SKM-1 (cell line): Measurements from ENCODE around the gene DACH1.
"Not testable (repeated sequence)": the region's sequence is repeated elsewhere in the genome, so short reads cannot be mapped to it uniquely, and the experiment has no call there.

Experiments
- DNase-seq: peaks from one replicate; lab custom pipeline; 2025; ENCODE audit not compliant: unreplicated experiment; lab: John Stamatoyannopoulos, UW

Gene DACH1

DNA sequence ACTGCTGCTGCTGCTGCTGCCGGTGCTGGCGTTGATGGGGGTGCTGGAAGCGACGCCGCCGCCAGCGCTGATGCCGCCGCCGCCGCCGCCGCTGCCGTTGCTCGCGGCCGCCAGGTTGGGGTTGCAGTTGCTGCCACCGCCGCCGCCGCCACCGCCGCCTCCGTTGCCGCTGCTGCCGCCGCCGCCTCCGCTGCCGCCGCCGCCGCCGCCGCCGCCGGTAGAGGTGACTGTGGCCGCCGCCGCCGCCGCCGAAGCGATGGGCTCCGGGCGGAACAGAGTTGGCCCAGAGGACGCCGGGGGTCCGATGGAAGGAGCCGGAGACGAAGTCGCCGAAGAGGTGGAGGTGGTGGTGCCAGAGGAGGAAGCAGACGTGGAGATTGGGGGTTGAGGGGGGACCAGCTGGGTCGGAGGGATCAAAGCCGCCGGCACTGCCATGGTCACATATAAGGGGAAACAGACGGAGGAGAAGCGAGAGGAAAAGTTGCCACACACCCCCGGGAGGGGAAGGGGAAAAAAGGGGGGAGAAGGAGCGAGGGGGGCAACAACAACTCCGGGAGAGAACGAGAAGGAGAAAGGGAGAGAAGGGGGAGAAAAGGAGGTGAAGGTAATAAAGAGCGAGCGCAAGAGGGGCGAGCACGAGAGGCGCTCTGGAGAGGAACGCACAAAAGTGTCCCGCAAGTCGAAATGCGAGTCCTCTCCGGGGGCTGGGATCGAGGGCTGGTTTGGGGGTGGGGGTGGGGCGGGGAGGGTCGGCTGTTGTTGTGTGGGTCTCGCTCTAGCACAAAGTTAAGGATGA lies 471 bp downstream of the DACH1 start:
- no peak for DNase-seq

DNA sequence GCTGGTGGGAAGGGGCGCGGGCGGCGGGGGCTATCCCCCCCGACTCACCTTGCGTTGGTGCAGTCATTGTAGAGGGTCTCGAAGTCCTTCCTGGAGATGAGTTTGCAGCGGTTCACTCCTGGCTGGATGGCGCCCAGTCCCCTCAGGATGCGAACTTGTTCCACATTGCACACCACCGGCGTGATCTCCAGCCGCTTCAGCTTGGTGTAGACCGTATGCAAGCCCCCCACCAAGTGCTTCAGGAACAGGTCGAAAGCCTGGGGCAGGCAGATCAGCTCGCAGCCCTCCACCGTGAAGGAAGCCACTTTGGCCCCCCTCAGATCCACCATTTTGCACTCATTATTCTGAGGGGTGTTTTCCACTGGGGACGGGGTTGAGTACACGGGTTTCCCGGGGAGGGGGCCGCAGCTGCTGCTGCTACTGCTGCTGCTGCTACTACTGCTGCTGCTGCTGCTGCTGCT lies 1.1 kb downstream of the DACH1 start:
- no peak for DNase-seq

DNA sequence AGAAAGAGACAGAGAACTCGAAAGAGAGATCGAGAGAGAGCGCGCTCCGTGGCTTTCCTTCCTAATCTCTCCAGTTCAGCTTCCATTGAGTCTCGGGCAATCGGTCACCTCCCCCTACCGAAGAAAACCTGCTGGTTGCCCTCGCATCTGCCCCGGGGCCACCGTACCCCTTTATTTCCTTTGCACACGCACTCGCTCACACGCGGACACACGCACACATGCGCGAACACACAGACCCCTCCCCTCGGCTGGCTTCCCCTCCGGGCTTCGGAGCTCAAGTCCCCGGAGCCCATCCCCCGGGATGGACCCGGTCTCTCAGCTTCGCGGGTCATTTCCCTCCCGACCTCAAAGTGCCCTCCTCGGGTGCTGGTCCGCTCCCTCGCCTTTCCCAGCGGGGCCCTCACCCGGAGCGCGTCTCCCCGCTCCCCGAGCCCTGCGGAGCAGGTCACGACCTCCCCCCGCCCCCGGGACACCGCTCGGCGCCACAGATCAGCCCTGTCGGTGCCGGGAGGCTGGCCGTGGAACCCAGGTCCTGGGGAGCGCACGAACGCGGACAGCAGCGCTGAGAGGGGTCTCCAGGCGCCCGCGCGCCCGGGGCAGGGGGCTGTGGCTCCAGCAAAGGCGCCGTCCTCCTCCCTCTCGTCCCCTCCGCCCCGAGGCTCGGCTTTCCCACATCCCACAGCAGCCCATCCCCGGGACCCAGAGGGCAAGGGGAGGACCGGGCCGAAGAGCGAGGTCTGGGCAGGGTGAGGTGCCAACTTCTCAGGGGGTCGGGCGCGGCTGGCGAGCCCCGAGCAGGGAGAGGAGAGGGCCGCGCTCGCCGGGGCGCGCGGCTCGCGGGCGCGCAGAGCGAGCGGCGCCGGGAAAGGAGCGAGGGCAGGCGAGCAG lies 1.8 kb downstream of the DACH1 start:
- DNase-seq, result no peak

DNA sequence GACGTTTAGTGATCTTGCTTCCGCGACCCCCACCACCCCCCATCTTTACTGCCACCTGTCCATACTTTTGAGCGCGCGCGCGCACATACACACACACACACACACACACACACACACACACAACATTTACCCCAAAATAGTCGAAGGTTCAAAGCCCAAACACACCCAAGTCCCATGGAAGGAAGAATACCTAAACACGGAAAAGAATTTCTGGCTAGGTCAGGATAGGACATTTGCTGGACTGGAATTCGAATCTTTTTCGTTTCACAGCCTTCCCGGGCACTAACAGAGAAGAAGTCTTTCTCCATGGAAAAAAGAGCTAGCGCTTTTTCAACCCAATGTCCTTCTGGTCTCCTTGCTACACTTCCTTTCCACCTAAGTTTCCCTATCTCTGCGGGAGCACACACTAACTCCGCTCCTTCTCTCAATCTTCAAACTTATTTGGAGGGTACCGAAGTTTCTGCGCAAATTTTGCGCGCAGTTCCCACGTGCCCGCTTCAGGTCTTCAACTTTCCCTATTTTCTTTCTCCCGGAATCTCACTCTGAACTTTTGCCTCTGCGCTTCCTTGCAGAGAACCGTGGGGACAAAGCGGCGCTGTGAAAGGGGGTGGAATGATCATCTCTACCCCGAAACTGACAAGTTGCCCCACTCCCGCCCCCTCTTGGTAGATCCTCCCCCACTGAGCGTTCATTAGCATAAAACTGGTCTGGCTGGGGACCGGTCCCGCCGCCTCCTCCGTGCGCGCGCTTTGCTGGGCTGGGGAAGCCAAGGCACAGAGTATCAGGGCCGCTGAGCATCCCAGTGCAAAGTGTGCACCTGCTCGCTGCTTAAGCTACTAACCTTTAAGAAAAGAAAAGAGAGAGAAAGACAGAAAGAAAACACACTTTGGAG lies 2.7 kb downstream of the DACH1 start:
- DNase-seq, result no peak

DNA sequence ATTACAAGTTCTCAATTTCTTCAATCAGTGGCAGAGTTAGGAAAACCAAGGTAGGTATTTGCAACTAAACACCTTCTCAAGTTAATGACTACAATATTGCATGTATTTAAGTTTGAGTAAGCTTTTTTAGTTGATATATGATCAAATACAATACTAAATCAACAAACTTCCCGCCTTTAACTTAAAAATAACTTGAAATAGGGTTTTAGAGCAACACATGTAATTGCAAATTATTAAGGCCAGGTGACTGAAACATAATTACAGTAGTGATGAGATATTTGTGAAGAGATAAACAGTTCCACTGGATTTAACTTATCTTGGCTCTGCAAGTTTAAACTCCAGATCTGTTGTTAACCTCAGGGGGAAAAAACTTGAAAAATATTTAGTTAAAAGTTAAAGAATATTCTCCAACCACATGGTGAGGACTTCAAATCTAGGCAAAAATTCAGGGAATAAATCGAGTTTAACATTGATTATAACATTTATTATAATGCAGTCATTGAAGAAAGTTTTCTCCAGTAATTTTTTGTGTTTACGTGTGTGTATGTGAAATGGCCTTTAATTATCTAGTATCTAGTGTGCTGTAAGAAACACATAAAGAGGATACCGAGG lies 3.6 kb downstream of the DACH1 start:
- no peak for DNase-seq

DNA sequence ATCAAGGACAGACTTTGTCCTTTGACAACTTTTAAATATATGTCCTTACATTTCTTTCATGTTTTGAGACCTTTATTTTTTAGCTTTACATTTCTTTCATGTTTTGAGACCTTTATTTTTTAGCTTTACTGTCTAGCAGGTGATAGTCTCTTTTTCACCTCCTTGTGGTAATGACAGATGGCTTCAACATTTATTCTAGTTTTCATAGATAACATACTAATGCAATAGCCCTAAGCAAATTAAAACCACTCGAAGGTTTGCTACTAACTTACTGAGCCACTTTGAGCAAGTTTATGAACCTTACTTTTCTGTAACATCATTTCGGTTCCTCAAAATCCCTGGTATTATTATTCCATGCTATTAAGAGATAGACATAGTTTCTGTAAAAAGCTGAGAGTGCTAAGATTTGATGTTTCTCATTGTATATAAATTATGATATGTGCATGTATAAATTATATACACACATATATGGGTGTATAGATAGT lies 4.5 kb downstream of the DACH1 start:
- DNase-seq, result no peak

DNA sequence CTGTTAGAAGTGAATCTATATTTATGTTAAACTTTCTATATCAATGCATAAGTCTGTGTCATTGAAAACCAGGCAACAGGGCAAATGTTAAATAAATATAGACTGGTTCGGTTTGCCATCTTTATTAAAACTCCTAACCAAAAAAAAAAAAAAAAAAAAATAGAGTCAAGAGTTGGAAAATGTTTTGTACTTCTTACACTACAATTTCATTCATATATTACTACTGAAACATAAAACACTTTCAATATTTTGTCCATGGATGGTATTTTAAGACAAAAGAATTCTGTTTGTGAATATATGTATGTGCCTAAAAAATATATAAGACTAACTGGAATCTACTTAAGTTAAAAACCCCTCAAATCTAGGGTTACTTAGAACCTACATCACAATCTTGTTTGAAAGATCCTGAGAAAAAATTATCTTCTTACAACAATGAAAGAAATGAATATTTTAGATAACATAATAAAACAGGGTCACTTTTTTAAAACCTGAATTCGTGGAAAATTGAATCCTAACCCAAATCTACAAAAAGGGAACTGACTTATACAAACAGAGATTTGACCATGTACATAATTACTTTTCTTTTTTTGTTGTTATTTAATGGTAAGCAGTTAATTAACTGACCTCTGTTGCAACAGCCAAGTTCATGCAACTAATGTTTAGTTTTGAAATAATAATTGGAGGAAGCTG lies 5.1 kb downstream of the DACH1 start:
- no peak for DNase-seq

DNA sequence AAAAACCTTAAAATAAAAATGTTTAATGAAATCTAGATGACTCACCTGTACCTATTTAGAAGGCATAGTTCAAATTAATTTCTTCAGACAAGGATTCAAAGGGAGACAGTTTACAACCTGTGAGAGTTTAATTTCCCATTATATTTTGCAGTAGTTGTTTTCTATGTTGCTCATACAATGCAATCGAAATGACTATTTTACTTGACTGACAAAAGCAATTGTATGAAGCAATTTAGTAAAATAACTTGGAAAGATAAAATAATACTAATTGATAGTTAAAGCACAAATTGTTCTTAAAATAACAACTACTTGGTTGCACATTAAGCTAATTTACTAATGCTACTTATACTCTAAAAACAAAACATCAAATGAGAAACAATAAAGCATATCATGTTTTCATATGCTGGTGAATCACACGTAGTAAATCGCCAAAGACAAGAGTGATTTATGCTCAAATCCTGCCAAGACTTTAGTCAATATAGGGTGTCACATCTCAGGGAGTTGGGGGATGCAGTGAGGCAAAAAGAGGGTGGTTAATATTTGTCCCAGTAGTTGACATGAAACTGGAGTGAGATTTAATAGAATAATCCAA lies 6.4 kb downstream of the DACH1 start:
- no peak for DNase-seq

DNA sequence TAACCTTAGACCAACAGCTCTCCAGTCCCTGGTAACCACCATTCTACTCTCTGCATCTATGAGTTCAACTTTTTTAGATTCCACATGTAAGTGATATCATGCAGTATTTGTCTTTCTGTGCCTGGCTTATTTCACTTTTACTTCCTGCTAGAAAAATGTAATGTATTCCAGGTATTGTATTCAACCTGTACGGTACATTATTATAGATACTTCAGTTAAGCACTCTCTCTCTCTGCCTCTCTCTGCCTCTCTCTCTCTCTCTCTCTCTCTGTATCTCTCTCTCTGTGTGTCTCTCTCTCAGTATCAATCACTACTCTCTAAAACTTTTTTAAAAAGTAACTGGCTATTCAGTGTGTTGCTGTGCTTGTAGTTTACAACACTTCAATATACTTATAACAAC lies 8.4 kb downstream of the DACH1 start:
- no peak for DNase-seq

DNA sequence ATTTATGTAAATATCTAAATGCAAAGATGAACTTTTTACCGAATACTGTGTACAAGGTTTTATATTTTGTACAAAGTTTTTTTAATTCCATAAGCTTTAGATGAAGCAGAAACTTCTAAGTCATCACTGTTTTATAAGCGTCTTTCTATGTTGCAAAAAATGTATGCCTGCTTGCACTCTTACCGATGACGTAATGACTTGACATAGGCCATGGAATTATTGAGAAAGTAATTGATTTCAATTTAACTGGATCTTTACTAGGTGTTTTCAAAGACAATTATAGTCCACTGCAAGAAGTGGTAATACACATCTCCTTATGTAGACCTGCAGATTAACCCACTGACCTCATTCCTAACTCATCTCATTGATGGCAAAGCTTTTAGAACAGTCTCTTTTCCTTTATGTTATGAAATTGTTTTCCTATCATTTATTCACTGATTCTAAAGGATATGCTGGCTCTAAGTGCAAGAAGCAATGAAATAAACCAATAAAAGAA lies 10.4 kb downstream of the DACH1 start:
- no peak for DNase-seq

DNA sequence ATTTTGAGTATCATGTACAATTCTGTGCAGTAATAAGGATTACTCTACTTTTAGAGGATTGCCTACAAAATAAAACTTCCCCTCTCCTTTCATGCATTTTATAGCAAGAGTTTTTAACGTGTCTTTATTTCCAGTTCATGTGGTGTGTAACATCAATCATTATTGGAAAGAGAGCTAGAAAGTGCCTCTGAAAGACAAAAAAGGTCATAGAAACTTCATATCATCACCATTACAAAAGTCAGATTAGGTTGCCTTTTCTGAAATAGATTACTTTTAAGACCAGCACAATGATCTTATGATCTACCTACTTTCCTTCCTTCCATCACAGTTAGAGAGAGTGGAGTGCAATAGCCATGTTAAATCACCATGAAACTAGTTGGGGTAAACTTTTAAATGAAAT lies 12.6 kb downstream of the DACH1 start:
- DNase-seq, result no peak

DNA sequence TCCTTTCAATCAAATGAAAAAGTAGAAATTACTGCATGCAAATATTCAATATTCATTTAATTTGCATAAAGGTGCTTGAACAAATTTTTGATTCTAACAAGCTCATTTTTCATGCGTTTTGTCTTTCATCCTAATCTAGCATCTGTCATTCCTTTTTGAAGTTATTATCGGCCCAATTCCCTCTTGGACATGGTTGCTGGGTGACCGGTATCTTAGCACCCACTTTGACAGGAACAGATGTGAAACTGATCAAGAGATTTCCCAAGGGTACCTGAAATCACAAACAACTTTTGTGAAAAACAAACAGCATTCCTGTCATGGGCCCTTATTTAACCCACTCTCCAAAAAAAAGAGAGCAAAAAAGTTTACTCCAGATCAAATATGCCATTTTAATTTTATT lies 13.3 kb downstream of the DACH1 start:
- DNase-seq, result no peak

DNA sequence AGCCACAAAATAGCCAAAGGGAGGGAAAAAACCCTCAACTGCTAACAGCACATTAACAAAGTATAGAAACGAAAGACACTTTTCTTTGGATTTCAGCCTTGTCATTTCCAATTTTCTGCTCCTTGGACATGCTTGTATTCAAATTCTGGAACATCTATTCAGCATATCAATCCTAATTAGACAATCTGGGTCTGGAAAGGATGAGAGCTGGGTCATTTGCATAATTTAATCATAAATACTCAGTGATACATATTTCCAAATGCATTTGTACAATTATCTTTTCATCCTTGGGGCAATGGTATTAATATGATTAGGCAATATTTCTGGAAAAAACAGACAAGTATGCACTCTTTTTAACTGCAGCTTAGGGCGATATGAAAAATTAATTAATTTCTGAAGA lies 14.3 kb downstream of the DACH1 start:
- DNase-seq, result no peak

DNA sequence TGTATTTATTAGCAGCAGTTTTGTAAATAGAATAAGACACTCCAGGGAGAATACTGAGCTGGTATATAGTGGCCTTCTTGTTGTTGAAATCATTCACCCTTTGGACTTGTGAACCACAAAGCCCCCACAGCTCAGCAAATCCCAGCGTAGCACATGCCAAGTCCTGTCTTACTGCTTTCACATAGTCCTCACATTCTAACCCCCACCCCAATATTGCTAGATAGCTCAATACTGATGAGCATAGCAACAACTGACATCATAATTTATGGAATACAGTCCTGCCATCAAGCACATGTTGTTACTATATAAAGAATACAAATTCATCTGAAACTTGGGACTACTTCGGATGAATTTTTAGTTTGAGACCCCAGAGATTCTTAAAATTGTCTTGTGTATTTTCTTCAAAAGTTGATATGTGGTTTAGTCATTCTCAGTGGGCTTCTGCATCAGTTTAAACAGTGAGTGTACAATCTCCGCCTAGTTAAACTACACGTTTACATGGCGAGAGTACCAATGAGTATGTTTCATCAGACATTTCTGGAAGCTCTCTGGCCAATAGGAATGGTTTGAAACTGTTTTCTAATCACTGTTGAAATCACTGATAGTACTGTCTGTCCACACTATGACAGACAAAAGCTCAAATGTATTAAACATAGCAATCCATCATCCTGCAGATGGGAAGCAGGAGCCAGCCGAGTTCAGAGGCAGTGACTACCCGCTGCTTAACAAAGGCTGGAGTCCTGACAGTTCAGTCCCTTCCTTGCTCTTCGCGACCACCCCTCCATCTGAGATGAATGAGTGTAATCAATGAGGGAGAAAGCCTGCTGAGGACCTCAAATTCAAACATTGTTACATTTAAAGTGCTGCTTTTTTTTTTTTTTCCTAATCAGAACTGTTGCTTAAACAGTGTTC lies 15.2 kb downstream of the DACH1 start:
- DNase-seq, result no peak

DNA sequence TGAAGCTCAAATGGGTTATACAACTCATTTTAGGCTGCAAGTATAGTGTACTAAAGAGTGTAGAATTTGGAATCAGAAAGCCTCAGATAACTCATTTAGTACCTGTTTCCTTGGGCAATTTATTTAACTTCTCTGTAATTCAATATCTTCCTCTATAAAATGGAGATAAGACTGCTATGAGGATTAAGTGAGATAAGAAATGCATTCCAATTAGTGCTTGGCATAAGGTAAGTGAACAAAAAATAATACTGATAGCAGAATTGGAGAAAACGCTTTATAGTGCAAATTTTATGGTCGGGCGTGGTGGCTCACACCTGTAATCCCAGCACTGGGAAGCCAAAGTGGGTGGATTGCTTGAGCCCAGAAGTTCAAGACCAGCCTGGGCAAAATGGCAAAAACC lies 25.0 kb downstream of the DACH1 start:
- DNase-seq, result no peak

DNA sequence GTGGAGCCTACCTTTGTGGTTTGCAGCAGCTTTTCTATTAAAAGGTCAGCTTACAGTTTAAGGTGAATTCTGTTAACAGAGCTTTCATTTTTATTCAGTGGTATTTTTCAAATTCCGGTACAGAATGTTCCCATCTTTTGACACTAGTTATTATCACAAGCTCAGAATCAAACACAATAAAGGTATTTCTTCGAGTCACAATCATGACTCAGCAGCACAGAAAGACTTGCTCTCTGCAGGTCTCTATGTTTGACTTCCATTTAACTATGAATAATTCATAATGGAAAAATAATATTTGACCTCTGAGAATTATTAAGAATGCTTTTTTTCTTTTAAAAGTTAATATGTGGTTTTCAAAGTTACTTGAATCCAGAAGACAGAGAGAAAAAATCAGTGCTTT lies 28.2 kb downstream of the DACH1 start:
- no peak for DNase-seq

DNA sequence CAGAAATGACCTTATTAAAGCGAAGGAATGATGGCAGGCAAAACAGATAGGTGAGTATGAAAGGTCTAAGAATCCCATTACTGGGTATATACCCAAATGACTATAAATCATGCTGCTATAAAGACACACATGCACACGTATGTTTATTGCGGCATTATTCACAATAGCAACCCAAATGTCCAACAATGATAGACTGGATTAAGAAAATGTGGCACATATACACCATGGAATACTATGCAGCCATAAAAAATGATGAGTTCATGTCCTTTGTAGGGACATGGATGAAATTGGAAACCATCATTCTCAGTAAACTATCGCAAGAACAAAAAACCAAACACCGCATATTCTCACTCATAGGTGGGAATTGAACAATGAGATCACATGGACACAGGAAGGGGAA lies 29.4 kb downstream of the DACH1 start:
- DNase-seq, result not testable (repeated sequence)

DNA sequence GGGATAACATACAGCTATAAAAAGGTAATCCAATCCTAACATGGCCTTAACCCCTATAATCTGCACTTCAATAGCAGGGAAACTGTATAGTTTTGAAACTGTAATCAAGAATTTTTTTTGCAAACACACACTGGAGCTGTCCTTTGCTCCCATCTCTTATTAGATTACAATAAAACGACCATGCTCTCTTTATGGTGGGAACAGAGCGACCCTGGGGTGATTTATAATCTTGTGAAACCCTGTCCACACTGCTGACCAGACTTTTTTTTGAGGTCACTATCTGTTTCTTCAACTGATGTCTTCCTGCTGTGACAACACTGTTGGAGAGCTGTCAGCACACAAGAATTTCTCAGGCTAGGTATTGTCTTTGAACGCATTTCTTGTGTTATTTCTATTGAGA lies 35.3 kb downstream of the DACH1 start:
- DNase-seq, result no peak
